Measurements from ENCODE around the gene ARHGAP31. TPM values are rescaled to one million over a fixed set of nuclear protein-coding genes. Genes with fewer than 3 reads are reported as not detected.

Gene ARHGAP31
- total and polyA plus RNA-seq, 9 donors = 6.3 to 41.4 (median 21.3) TPM

- intact Hi-C loops (cut with DNase I) = no loop called here
These were observed 28.0 kb downstream of the ARHGAP31 start for GRCh38 chr3:119322021-119322834.

GRCh38 chr3:119322835-119323722 lies 28.9 kb downstream of the ARHGAP31 start:
- no peaks in the 10 kb centered on the region for H3K9me3 ChIP-seq
- DNase-seq = peak; percentile 80 to 90 (median 86)
- no peaks in the 10 kb centered on the region for H3K27me3 ChIP-seq
- peaks cover 7% of the 10 kb centered on the region for H3K4me1 ChIP-seq (ENCODE audit: insufficient read depth)
- TF ChIP-seq POLR2A (IDR thresholded peaks at IDR 0.05) (peak; percentile 49), EP300 (IDR thresholded peaks at IDR 0.05) (no peak), CTCF (IDR thresholded peaks at IDR 0.05) (no peak)
- H3K36me3 ChIP-seq = no peaks in the 10 kb centered on the region
- intact Hi-C loops (cut with DNase I) = no loop called here
- peak overlapping the region; percentile 95 to 99 for H3K27ac ChIP-seq
- 3 to 4% (median 4%) methylated on average over 53 to 71 of the region's 71 CpGs for WGBS, 3 donors
- H3K4me3 ChIP-seq = peak overlapping the region; percentile 75

More at GRCh38 chr3:119322021-119322834, 28.0 kb downstream of the ARHGAP31 start:
- H3K4me3 ChIP-seq = peak overlapping the region; percentile 75
- H3K9me3 ChIP-seq = no peaks in the 10 kb centered on the region
- TF ChIP-seq POLR2A (IDR thresholded peaks at IDR 0.05) = no peak
- TF ChIP-seq CTCF (IDR thresholded peaks at IDR 0.05) = no peak
- no peak for TF ChIP-seq EP300 (IDR thresholded peaks at IDR 0.05)
- H3K27me3 ChIP-seq = no peaks in the 10 kb centered on the region
- peaks cover 7% of the 10 kb centered on the region for H3K4me1 ChIP-seq (ENCODE audit: insufficient read depth)
- DNase-seq = no peak
- no peaks in the 10 kb centered on the region for H3K36me3 ChIP-seq
- peak overlapping the region; percentile 95 to 99 for H3K27ac ChIP-seq
- 1 to 2% (median 1%) methylated on average over 24 to 26 of the region's 26 CpGs for WGBS, 3 donors

DNA sequence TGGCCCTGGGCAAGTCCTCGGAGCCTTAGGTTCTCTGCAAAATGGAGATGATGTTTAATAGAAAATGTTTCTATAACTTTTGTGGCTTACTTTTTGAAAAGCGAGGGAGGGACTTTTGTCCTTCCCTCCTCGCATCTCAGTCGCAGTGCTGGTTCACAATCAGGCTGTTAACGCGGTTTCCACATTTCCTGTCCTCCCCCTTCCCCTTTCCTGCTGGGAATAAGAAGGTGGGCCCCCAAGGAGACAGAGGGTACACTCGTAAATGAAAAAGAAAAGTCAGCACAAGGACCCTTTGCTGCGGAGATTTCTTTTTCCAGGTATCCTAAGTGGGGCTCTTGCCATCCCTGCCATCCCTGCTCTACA lies 29.5 kb downstream of the ARHGAP31 start:
- Histone ChIP-seq H3K27ac (peak overlapping the region in 1 of 2 donors; percentile 99), H3K27me3 (no peaks in the 10 kb centered on the region), H3K4me1 (ENCODE audit: insufficient read depth) (peaks cover 7% of the 10 kb centered on the region), H3K4me3 (peak overlapping the region; percentile 75), H3K9me3 (no peaks in the 10 kb centered on the region), H3K36me3 (no peaks in the 10 kb centered on the region)
- TF ChIP-seq EP300 (IDR thresholded peaks at IDR 0.05) (no peak), POLR2A (IDR thresholded peaks at IDR 0.05) (no peak), CTCF (IDR thresholded peaks at IDR 0.05) (no peak)
- intact Hi-C loops (cut with DNase I) = loop anchor here in 1 of 4 donors (2.0 kb wide), 1 partner anchor 23 kb away; no protein-coding TSS in a partner anchor
- WGBS, 3 donors = 82 to 88% (median 83%) methylated on average over 8 of the region's 8 CpGs
- DNase-seq = no peak

GRCh38 chr3:119324899-119325298 lies 30.7 kb downstream of the ARHGAP31 start:
- 92 to 97% (median 92%) methylated on average over 2 of the region's 2 CpGs for WGBS, 3 donors
- no peak overlapping the region for H3K27ac ChIP-seq
- peaks cover 9% of the 10 kb centered on the region for H3K4me1 ChIP-seq (ENCODE audit: insufficient read depth)
- TF ChIP-seq EP300 (IDR thresholded peaks at IDR 0.05) = no peak
- TF ChIP-seq CTCF (IDR thresholded peaks at IDR 0.05) = no peak
- TF ChIP-seq POLR2A (IDR thresholded peaks at IDR 0.05) = no peak
- H3K4me3 ChIP-seq = no peak overlapping the region
- intact Hi-C loops (cut with DNase I) = loop anchor here in 1 of 4 donors (2.0 kb wide), 1 partner anchor 24 kb away; no protein-coding TSS in a partner anchor
- no peaks in the 10 kb centered on the region for H3K9me3 ChIP-seq
- no peak for DNase-seq
- no peaks in the 10 kb centered on the region for H3K36me3 ChIP-seq
- no peaks in the 10 kb centered on the region for H3K27me3 ChIP-seq
